Brain microvascular endothelial cell (primary cell): ENCODE measurements around the gene CORO1A.

Source experiments
- DNase-seq: peaks from one replicate; pipeline ENCODE4 v3.0.0-alpha.2; 2020
- H3K27ac ChIP-seq: fragments of 250-450 bp; sonication (Bioruptor Pico); 2 replicates; pipeline ENCODE4 v1.5.1; 2020; ENCODE audit warnings: mild to moderate bottlenecking, moderate library complexity
- H3K27me3 ChIP-seq: fragments of 250-450 bp; sonication (Bioruptor Pico); replicated peaks from 2 replicates; pipeline ENCODE4 v1.5.1; 2020; ENCODE audit warnings: mild to moderate bottlenecking
- H3K36me3 ChIP-seq: fragments of 250-450 bp; sonication (Bioruptor Pico); replicated peaks from 2 replicates; pipeline ENCODE4 v1.5.1; 2020; ENCODE audit warnings: mild to moderate bottlenecking
- H3K4me3 ChIP-seq: 2 replicates; pipeline ENCODE4 v1.5.1; 2011; ENCODE audit warnings: low read depth, mild to moderate bottlenecking, control low read depth, low read length, moderate library complexity
- in situ Hi-C: cut with HindIII; loops from 2 replicates; pipeline ENCODE4 v1.10.0; 2017; ENCODE audit warnings: low sequenced_read_pairs, low pct_ligation_motif_present
- TF ChIP-seq, protein P1 (sequence below): IDR thresholded peaks from 2 replicates; pipeline ENCODE4 v1.5.1; 2011; ENCODE audit warnings: low read depth, mild to moderate bottlenecking, moderate library complexity, low read length, control low read depth, inconsistent platforms; ENCODE audit errors: missing control alignments

CORO1A gene

DNA sequence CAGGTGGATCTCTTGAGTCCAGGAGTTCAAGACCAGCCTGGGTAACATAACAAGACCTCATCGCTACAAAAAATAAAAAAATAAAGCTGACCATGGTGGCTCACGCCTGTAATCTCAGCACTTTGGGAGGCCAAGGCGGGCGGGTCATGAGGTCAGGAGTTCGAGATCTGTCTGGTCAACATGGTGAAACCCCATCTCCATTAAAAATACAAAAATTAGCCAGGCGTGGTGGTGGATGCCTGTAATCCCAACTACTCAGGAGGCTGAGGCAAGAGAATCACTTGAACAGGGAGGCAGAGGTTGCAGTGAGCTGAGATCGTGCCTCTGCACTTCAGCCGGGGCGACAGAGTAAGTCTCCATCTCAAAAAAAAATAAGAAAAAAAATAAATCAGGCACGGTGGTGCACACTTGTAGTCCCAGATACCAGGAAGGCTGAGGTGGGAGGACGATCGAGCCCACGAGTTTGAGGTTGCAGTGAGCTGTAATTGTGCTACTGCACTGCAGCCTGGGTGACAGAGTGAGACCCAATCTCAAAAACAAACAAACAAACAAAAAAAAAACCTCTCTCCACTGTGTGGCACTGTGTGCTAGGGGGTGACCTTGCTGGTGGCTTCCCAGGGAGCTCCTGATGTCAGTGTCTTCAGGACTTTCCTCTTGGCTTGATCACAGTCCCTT lies 40.6 kb upstream of the CORO1A start:
- Histone ChIP-seq H3K36me3 (no peaks in the 10 kb centered on the region), H3K27me3 (no peaks in the 10 kb centered on the region), H3K4me3 (no peak overlapping the region), H3K27ac (no peak overlapping the region)
- TF ChIP-seq, protein P1, sequence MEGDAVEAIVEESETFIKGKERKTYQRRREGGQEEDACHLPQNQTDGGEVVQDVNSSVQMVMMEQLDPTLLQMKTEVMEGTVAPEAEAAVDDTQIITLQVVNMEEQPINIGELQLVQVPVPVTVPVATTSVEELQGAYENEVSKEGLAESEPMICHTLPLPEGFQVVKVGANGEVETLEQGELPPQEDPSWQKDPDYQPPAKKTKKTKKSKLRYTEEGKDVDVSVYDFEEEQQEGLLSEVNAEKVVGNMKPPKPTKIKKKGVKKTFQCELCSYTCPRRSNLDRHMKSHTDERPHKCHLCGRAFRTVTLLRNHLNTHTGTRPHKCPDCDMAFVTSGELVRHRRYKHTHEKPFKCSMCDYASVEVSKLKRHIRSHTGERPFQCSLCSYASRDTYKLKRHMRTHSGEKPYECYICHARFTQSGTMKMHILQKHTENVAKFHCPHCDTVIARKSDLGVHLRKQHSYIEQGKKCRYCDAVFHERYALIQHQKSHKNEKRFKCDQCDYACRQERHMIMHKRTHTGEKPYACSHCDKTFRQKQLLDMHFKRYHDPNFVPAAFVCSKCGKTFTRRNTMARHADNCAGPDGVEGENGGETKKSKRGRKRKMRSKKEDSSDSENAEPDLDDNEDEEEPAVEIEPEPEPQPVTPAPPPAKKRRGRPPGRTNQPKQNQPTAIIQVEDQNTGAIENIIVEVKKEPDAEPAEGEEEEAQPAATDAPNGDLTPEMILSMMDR: no peak
- in situ Hi-C loops: no loop called here
- no peak for DNase-seq

DNA sequence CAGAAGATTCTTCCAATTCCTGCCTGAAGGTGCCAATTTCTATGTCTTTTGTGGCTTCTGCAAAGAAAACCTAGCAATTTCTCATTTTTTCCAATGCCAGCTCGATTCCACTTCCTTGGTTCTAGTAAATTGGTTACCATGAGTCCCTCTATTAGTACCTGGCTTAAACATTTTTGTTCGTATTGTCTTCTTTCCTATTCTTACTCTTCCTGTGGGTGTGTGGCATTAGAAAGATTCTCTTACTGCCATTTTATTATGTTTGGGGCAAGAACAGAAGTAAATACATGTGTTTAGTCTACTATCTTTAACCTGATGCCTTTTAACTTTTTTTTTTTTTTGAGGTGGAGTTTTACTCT lies 40.1 kb upstream of the CORO1A start:
- no peaks in the 10 kb centered on the region for H3K27me3 ChIP-seq
- DNase-seq: no peak
- H3K36me3 ChIP-seq: no peaks in the 10 kb centered on the region
- in situ Hi-C loops: no loop called here
- no peak overlapping the region for H3K27ac ChIP-seq
- TF ChIP-seq, protein P1: no peak
- H3K4me3 ChIP-seq: no peak overlapping the region

DNA sequence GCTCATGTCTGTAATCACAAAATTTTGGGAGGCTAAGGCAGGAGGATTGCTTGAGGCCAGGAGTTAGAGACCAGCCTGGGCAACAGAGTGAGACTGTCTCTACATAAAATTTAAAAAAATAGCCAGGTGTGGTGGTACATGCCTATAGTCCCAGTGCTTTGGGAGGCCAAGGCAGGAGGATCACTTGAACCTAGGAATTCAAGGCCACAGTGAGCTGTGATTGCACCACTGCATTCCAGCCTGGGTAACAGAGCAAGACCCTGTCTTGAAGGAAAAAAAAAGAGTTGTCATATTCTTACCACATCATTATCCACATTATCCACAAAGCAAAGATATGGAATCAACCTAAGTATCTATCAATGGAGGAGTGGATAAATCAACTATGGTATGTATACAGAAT lies 39.4 kb upstream of the CORO1A start:
- TF ChIP-seq, protein P1: no peak
- in situ Hi-C loops: no loop called here
- H3K27ac ChIP-seq: no peak overlapping the region
- no peaks in the 10 kb centered on the region for H3K27me3 ChIP-seq
- no peak for DNase-seq
- H3K4me3 ChIP-seq: no peak overlapping the region
- no peaks in the 10 kb centered on the region for H3K36me3 ChIP-seq

DNA sequence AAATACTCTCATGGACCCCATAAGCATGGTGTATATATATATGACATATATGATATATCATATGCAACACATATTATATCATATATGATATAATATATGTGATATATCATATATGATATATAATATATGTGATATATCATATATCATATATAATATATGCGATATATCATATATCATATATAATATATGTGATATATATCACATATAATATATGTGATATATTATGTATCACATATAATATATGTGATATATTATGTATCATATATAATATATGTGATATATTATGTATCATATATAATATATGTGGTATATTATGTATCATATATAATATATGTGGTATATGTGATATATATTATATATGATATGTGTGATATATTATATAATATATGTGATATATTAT lies 38.5 kb upstream of the CORO1A start:
- no peak for DNase-seq
- no peaks in the 10 kb centered on the region for H3K36me3 ChIP-seq
- in situ Hi-C loops: no loop called here
- no peaks in the 10 kb centered on the region for H3K27me3 ChIP-seq
- H3K27ac ChIP-seq: no peak overlapping the region
- TF ChIP-seq, protein P1: no peak
- H3K4me3 ChIP-seq: no peak overlapping the region

DNA sequence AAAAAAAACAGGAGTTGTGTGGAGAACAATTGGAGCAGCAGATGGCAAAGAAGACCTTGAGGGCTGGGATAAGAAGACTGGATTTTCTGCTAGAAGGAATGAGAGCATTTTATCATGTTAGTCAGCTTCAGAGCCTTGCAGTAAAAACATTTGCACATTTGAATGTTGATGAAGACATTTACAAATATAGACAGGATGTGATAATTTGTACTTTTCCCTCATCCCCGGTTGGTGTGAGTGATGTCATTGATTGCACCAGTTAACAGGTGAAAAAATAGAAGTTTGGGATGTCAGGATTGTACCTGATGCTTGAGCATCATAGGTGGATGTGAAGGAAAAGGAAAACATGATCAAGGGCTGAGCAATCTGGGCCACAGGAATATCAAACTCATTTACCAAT lies 37.7 kb upstream of the CORO1A start:
- Histone ChIP-seq H3K4me3 (no peak overlapping the region), H3K27me3 (no peaks in the 10 kb centered on the region), H3K27ac (no peak overlapping the region), H3K36me3 (no peaks in the 10 kb centered on the region)
- no peak for DNase-seq
- TF ChIP-seq, protein P1: no peak
- in situ Hi-C loops: no loop called here

DNA sequence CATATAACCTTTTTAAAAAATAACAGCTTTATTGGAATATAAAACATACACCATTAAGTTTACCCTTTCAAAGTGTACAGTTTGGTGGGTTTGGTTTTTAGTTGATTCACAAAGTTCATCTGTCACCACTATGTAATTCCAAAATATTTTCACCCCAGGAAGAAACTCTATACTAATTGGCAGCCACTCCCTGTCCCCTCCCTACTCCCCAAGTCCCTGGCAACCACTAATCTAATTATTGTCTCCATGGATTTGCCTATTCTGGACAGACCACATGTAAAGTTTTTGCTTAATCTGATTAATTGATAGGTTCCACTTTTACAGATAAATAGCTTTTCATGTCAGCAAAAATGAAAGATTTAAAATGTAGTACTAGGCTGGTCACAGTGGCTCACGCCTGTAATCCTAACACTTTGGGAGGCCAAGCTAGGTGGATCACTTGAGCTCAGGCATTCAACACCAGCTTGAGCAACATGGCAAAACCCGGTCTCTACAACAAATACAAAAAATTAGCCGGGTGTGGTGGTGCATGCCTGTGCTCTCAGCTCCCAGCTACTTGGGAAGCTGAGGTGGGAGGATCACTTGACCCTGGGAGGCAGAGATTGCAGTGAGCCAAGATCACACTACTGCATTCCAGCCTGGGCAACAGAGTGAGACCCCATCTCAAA lies 35.4 kb upstream of the CORO1A start:
- TF ChIP-seq, protein P1: no peak
- in situ Hi-C loops: no loop called here
- Histone ChIP-seq H3K27me3 (no peaks in the 10 kb centered on the region), H3K27ac (no peak overlapping the region), H3K4me3 (no peak overlapping the region), H3K36me3 (no peaks in the 10 kb centered on the region)
- no peak for DNase-seq
